SK-N-DZ (cell line): ENCODE data around the gene TCF20.

Experiments
- DNase-seq: peaks from one replicate; pipeline ENCODE4 v3.0.0-alpha.2; 2015; ENCODE audit warnings: low spot score

The TCF20 gene

DNA sequence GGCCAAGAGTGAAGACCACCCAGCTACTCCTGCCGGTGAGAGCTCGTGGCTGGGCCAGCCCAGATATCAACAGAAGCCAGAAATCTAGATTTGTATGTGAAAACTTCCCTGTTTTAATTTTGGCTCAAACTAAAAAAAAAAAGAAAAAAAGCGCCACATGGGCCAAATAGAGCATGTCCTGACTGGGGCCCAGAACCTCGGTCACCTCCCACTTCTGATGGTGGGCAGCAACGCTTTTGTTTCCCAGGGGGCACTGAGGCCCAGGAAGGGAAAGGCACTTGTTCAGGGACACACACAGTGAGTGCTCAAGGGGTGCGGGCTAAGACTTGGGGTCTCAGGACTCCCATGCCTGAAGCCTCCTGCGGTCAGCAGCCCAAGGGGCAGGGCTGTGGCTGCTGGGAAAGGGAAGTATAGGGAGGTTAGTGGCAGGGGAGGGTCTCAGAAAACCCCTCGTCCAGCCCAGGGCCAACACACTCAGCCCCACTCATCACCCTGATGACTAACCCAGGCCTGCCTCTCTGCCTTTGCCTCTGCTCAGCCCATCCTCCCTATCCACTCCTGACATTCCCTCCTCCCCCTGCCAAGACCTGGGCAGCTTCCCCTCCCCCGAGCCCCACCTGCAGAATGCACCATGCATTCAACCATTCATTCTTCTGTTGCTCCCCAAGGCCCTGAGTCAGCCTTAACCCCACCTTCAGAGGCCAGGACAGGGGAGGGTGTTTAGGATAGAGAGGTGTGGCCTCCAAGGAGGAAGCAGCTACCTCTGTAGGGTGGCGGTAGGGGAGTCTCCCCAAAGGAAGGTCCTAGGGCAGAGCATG is 30.0 kb upstream of the TCF20 start:
- DNase-seq: no peak

- peak; percentile 45 for DNase-seq
Measured at GRCh38 chr22:42299586-42300258, 29.3 kb upstream of the TCF20 start.

GRCh38 chr22:42298746-42299145 is 28.3 kb upstream of the TCF20 start:
- no peak for DNase-seq

- no peak for DNase-seq
Measured at GRCh38 chr22:42297778-42298177, 27.3 kb upstream of the TCF20 start.

DNA sequence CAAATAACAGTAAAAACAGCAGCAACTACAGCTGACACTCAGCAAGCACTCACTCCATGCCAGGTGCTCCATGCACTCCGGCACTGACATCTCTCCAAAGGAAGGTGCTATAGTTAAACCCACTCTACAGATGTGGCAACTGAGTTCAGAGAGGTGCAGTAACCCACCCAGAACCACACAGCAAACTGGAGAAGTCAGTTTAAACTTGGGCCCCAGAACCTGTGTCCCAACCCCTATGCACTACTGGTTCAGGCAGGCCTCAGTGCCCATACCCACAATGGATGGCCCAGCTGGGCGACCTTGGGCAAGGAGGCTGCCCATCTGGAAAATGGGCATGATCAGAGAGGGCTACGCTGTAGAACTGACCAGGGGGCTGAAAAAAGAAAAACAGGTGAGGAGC is 26.4 kb upstream of the TCF20 start:
- no peak for DNase-seq

GRCh38 chr22:42296381-42296853 is 26.0 kb upstream of the TCF20 start:
- no peak for DNase-seq

GRCh38 chr22:42294034-42294985 is 23.9 kb upstream of the TCF20 start:
- DNase-seq: no peak

- DNase-seq: no peak
Measured at GRCh38 chr22:42292732-42293520, 22.5 kb upstream of the TCF20 start.

DNA sequence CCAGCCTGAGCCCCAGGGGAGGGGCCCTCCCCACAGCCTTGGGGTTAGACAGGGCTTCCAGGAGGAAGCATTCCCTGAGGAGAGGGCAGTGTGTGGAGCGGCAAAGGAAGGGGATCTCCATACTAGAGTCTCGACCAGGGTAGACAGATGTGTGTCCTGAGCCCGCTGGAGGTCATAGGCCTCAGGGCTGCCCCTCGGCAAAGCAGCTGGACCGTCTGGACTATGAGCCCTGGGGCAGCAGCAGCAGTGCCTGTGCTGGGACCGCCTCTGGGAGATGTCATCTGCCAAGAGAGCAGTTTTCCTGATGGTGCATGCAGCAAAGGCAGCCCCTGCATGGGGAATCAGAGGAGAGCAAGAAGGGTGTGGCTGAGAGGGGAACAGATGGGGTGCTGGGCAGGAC is 20.8 kb upstream of the TCF20 start:
- DNase-seq: no peak

DNA sequence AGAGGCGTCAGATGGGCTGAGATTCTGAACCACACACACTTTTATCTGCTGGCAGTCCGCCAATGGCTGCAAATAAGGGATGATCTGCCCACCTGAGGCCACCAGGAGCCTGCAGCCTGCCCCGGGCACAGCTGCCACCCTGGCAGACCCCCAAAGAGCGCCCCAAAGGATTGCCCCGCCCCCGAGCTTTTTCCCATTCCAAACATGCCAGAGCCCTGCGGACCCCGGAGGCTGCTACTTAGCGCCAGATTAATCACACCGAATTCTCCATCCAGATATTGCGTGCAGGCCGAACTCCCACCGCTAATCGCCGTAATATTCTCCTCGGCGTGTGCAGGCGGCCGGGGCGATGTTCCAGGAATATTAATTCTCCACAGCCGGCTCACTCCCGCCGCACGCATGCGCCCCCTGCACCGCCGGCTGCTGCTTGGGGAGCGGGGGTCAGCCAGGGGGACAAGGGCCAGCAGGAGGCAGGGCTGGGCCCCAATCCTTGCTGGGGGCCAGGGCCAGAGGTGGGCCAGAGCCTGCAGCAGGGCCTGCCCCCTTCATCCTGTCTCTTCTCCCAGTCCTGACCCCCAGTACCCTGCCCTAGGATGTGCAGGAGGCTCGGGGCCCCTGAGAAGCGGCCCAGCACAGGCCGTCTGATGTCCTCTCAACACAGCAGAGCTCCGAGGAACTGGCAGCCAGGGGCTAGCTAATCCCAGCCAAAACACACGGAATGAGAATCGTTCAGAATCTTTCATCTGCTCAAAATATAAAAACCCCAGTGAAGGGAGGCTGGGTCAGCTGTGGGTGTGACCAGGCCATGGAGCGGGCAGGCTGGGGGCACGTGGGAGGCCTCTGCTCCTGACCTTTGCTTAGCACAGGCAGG is 19.5 kb upstream of the TCF20 start:
- DNase-seq: no peak

- no peak for DNase-seq
Measured at GRCh38 chr22:42288791-42289190, 18.3 kb upstream of the TCF20 start.

DNA sequence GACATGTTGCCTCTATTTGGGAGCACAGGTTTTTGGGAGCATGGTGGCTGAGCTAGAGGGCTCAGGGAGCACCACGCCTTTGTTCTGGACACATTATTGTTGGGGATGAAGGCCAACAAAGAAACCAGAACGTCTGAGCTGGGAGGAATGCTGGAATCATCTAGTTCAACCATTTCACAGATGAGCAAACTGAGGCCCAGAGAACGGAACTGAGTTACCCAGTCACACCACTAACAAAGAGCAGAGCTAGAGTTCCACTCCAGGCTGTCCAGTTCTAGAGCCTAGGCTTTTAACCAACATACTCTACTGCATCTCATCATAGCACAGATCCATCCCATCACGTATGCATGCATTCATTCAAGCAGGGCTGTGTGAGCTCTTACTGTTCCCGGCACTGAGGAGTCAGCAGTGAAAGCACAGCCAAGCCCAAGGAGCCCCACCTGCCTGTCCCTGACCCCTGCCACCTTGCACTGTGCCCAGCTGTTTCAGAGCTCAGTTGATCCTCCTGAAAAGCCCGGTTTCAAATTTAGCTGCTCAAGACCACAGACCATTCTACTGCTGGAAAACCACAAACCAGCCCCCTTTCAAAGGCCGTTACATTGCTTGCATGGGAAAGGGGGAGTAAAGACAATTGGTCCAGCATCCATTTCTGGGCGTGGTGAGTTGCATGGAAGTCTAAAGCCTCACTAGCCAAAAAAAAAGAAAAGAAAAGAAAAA is 16.9 kb upstream of the TCF20 start:
- DNase-seq: no peak

GRCh38 chr22:42286205-42286604 is 15.8 kb upstream of the TCF20 start:
- no peak for DNase-seq

DNA sequence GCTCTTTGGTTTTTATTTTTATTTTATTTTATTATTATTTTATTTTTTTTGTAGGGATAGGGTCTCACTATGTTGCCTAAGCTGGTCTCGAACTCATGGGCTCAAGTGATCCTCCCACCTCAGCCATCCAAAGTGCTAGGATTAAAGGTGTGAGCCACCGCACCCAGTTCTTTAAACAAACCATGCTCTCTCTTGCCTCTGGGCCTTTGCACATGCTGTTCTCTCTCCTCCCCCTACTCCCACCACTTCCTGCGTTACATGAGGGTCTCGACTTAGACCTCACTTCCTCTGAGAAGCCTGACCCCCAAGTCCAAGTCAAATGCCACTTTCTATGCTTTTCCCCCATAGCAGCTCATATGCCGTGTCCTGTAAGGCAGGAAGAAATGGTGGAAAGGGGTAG is 15.2 kb upstream of the TCF20 start:
- no peak for DNase-seq

DNA sequence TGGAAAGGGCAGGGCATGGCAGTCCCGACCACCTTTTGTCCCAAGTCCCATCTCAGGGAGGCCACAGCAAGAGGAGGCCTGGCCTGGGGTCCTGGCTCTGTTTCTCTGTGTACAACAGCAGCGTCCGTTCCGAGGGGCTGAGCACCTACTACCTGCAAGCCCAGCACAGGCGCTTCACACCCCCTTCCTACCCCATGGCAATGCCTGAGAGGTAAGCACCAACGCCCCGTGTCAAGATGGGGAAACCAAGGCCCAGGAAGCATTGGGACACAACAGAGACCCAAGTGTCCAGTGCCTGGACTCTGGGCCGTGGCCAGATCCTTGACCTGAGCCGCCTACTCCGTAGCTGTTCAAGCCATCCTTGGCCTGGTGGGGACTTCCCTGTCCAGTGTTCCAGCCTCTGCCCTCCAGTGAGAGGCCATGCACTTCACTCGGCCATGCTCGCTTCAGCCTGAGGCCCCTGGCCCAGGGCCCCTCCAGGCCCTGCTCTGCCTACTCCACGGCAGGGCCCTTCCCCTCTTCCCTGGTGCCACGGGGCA is 14.3 kb upstream of the TCF20 start:
- no peak for DNase-seq

DNA sequence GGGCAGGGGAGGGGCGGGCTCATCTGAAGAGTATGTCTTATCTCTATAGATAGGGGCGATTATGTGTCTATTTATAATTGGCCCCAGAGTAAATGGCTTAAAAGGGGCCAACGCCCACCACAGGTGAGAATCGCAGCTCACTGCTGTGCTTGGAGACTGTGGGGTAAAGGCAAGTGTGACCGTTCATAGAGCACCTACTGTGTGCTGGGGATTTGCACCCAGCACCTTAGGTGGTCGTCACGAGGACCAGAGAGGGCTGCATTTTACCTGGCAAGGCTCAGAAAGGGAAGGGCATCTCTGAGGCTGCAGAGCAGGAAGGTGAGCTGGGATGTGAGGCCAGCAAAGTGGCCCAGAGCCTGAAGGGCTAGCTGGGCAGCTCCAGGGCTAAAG is 13.7 kb upstream of the TCF20 start:
- no peak for DNase-seq

- peak; percentile 53 for DNase-seq
Measured at GRCh38 chr22:42283278-42284201, 13.1 kb upstream of the TCF20 start.

DNA sequence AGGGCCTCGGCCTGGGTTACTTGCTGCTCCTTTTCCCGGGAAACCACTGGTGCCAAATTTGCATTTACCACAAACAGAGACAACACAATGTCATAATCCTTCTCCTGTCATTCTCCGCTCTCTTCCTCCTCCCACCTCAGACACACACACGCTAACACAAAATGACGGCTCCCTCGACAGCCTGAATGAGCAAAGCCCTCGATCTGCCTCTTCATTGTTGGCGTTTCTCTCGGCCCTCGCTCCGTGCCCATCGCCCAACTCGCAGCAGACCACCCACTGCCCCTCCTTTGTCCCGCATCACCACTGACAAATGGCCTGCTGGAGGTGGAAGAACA is 12.5 kb upstream of the TCF20 start:
- no peak for DNase-seq
